ENCODE data around the gene BTBD2.
"Not testable (repeated sequence)": the region's sequence is repeated elsewhere in the genome, so short reads cannot be mapped to it uniquely, and the experiment has no call there.

Gene BTBD2

DNA sequence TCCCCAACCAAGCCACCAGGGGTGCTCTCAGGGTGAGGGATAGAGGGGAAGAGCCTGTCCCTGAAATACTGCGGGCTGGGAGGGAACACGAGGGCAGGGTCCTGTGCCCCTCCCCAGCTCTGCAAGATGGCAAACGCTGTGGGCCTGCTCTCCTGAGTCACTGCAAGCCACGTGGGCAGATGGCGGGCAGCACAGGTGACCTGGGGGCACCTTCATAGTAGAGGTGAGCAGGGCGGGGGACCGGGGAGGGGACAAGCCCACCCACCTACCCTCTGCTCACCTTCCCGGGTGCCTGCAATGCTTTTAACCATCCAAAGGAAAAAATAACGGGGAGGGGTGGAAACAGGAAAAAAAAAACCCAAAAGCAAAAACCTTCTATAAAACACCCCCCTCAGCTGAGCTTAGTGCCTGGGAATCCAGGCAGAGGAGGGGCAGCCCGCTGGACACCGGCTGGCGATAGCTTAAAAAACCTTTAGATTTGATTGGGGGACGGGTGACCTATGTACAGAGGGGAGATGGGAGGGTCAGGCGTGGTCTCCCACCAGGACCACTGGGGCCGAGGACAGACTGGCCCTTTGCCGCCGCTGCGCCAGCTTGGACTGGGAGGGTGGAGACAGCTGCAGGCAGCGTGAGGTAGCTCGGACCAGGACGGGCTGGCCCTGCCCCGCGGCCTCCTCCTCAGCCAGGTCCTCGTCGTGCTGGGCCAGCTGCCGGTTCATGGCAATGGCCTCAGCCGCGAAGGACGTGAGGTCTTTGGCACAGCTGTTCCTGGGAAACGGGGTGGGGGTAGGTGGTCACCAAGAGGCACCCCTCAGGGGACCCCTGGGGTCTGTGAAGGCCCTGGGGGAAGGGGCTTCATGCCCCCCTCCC, 23.8 kb upstream of the BTBD2 start:
- Histone ChIP-seq H3K9me3 (ENCODE audit: control insufficient read depth, insufficient read depth, low read length) (no peaks in the 10 kb centered on the region; the same call in 1 of the 2 replicates), H3K4me1 (ENCODE audit: insufficient read depth, low read length) (peaks cover 6% of the 10 kb centered on the region; the same call in 1 of the 2 replicates), H3K9ac (ENCODE audit: low read depth, low read length) (no peak overlapping the region), H3K36me3 (ENCODE audit: insufficient read depth, low read length) (peaks cover 7% of the 10 kb centered on the region)

GRCh38 chr19:2038284-2039088, 23.0 kb upstream of the BTBD2 start:
- Histone ChIP-seq H3K9ac (ENCODE audit: low read depth, low read length) (no peak overlapping the region), H3K9me3 (ENCODE audit: control insufficient read depth, insufficient read depth, low read length) (no peaks in the 10 kb centered on the region; the same call in 1 of the 2 replicates), H3K36me3 (ENCODE audit: insufficient read depth, low read length) (peaks cover 7% of the 10 kb centered on the region), H3K4me1 (ENCODE audit: insufficient read depth, low read length) (peaks cover 6% of the 10 kb centered on the region; the same call in 1 of the 2 replicates)

- Histone ChIP-seq H3K4me1 (ENCODE audit: insufficient read depth, low read length) (peaks cover 6% of the 10 kb centered on the region; the same call in 1 of the 2 replicates), H3K9me3 (ENCODE audit: control insufficient read depth, insufficient read depth, low read length) (no peaks in the 10 kb centered on the region; the same call in 1 of the 2 replicates), H3K36me3 (ENCODE audit: insufficient read depth, low read length) (peaks cover 7% of the 10 kb centered on the region), H3K9ac (ENCODE audit: low read depth, low read length) (no peak overlapping the region)
These were observed 22.2 kb upstream of the BTBD2 start for GRCh38 chr19:2037651-2038255.

- Histone ChIP-seq H3K9ac (ENCODE audit: low read depth, low read length) (no peak overlapping the region), H3K4me1 (ENCODE audit: insufficient read depth, low read length) (peaks cover 7% of the 10 kb centered on the region; the same call in 1 of the 2 replicates), H3K9me3 (ENCODE audit: control insufficient read depth, insufficient read depth, low read length) (no peaks in the 10 kb centered on the region; the same call in 1 of the 2 replicates), H3K36me3 (ENCODE audit: insufficient read depth, low read length) (peaks cover 6% of the 10 kb centered on the region)
These were observed 20.9 kb upstream of the BTBD2 start for GRCh38 chr19:2036424-2036823.

DNA sequence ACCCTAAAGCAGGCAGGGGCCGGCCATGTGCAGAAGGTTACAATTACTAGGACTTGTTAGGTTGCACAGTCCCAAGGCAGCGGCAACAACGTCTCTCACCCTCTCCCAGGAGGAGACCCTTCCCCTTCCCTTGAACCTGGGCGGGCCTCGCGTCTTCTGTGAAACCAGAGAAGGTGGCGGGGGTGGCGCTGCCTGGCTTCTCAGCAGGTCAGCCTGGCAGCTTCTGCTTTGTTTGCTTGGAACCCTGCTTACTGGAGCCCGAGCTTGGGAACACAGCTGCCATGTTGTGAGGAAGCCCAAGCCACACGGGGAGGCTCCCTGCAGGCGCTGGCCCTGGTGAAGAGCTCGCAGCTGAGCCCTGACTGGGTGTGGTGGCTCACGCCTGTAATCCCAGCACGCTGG, 20.1 kb upstream of the BTBD2 start:
- Histone ChIP-seq H3K9ac (ENCODE audit: low read depth, low read length) (no peak overlapping the region; the same call in 1 of the 2 replicates), H3K36me3 (ENCODE audit: insufficient read depth, low read length) (no peaks in the 10 kb centered on the region), H3K9me3 (ENCODE audit: control insufficient read depth, insufficient read depth, low read length) (no peaks in the 10 kb centered on the region; the same call in 1 of the 2 replicates), H3K4me1 (ENCODE audit: insufficient read depth, low read length) (peaks cover 7% of the 10 kb centered on the region; the same call in 1 of the 2 replicates)

GRCh38 chr19:2034729-2035589, 19.4 kb upstream of the BTBD2 start:
- no peaks in the 10 kb centered on the region; the same call in 1 of the 2 replicates for H3K9me3 ChIP-seq (ENCODE audit: control insufficient read depth, insufficient read depth, low read length)
- peak overlapping the region; percentile 52; the same call in 1 of the 2 replicates for H3K9ac ChIP-seq (ENCODE audit: low read depth, low read length)
- H3K4me1 ChIP-seq (ENCODE audit: insufficient read depth, low read length), result peaks cover 7% of the 10 kb centered on the region; the same call in 1 of the 2 replicates
- H3K36me3 ChIP-seq (ENCODE audit: insufficient read depth, low read length), result no peaks in the 10 kb centered on the region

GRCh38 chr19:2034253-2034652, 18.7 kb upstream of the BTBD2 start:
- not testable (repeated sequence) for H3K36me3 ChIP-seq (ENCODE audit: insufficient read depth, low read length); H3K9me3 ChIP-seq (ENCODE audit: control insufficient read depth, insufficient read depth, low read length); H3K4me1 ChIP-seq (ENCODE audit: insufficient read depth, low read length)
- H3K9ac ChIP-seq (ENCODE audit: low read depth, low read length), result peak overlapping the region; percentile 52; the same call in 1 of the 2 replicates

DNA sequence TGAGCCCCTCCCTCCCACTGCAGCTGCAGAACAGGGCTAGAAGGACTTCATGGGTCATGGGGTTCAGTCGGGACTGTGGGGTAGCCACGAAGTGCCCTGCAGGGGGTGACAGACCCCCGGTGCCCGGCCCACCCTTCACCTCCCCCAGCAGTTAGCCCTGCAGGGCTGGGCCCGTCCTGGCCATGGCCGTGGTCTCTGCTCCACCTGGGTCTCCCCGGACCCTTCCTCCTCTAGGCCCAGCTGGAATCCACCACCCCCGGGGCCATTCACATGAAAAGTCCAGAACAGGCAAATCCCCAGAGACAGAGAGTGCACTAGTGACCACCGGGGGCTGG, 18.3 kb upstream of the BTBD2 start:
- no peak overlapping the region for H3K9ac ChIP-seq (ENCODE audit: low read depth, low read length)

DNA sequence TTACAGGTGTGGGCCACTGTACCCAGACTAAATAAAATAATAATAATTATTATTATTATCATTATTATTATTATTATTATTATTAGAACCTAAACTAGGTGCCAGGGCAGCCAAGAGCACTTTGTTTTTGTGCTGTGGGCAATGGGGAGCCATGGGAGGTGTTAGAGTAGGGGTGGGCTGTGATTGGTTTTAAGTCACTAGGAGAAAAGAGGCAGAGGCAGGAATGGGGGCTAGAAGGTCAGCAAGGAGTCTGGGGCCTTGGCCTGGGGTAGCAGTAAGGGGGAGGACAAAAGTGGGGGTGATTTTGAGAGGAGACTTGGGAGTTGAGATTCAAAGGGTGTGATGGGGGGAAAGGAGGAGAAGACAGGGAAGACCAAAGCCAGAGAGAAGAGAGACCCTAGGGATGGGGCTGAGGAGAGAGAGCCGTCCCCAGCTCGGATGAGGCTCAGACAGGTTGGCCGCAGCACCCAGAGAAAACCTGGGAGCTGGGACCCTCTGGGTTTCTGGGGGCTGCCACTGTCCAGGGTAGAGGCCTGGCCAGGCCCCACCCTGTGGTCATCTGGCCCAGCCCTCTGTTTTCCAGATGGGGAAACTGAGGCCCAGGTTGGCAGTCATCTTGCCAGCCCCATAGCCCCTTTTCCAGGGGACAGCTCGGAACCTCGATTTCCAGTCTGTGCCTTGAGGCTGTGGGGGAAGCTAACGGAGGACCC, 17.8 kb upstream of the BTBD2 start:
- H3K9ac ChIP-seq (ENCODE audit: low read depth, low read length), result no peak overlapping the region
- no peaks in the 10 kb centered on the region for H3K36me3 ChIP-seq (ENCODE audit: insufficient read depth, low read length)
- peaks cover 7% of the 10 kb centered on the region; the same call in 1 of the 2 replicates for H3K4me1 ChIP-seq (ENCODE audit: insufficient read depth, low read length)
- H3K9me3 ChIP-seq (ENCODE audit: control insufficient read depth, insufficient read depth, low read length), result no peaks in the 10 kb centered on the region; the same call in 1 of the 2 replicates

More for the DNA sequence above, 18.3 kb upstream of the BTBD2 start:
- Histone ChIP-seq H3K9me3 (ENCODE audit: control insufficient read depth, insufficient read depth, low read length) (no peaks in the 10 kb centered on the region; the same call in 1 of the 2 replicates), H3K36me3 (ENCODE audit: insufficient read depth, low read length) (no peaks in the 10 kb centered on the region), H3K4me1 (ENCODE audit: insufficient read depth, low read length) (peaks cover 7% of the 10 kb centered on the region; the same call in 1 of the 2 replicates)

DNA sequence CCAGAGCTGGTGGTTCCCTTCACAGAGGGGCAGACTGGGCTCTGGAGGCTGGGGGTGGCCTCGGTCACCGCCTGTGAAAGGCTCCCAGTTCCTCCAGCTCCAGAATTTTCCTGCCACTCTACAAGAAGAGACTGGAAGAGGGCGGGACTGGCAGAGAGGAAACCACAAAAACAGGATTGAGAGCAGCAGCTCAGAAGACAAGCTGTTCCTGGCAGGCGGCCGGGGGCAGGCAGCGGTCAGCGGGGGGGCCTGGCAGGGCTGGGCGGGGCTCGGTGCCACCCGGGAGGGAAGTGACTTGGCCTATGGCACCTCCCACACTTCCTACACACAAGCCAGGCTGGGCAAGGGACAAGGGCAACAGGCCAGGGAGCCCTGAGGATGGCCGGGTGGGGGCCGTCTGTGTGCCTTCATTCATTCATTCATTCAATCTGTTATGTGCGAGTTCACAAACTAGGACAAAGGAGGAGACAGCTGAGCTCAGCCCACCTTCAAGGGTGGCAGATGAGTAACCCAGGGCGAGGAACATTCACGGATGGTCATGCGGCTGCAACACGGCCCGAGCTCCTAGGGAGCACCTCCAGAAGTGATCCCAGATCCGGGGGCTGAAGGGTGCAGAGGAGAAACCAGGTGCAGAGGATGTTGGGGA, 16.9 kb upstream of the BTBD2 start:
- Histone ChIP-seq H3K4me1 (ENCODE audit: insufficient read depth, low read length) (peaks cover 7% of the 10 kb centered on the region; the same call in 1 of the 2 replicates), H3K9me3 (ENCODE audit: control insufficient read depth, insufficient read depth, low read length) (no peaks in the 10 kb centered on the region; the same call in 1 of the 2 replicates), H3K36me3 (ENCODE audit: insufficient read depth, low read length) (no peaks in the 10 kb centered on the region), H3K9ac (ENCODE audit: low read depth, low read length) (no peak overlapping the region)

- Histone ChIP-seq H3K36me3 (ENCODE audit: insufficient read depth, low read length) (no peaks in the 10 kb centered on the region), H3K4me1 (ENCODE audit: insufficient read depth, low read length) (peaks cover 4% of the 10 kb centered on the region; the same call in 1 of the 2 replicates)
These were observed 11.8 kb upstream of the BTBD2 start for GRCh38 chr19:2027361-2027760.

GRCh38 chr19:2026770-2027169, 11.3 kb upstream of the BTBD2 start:
- Histone ChIP-seq H3K4me1 (ENCODE audit: insufficient read depth, low read length) (no peaks in the 10 kb centered on the region), H3K36me3 (ENCODE audit: insufficient read depth, low read length) (no peaks in the 10 kb centered on the region), H3K9me3 (ENCODE audit: control insufficient read depth, insufficient read depth, low read length) (peaks cover 3% of the 10 kb centered on the region; the same call in 1 of the 2 replicates), H3K9ac (ENCODE audit: low read depth, low read length) (no peak overlapping the region)

More at GRCh38 chr19:2027361-2027760, 11.8 kb upstream of the BTBD2 start:
- H3K9me3 ChIP-seq (ENCODE audit: control insufficient read depth, insufficient read depth, low read length), result peaks cover 3% of the 10 kb centered on the region; the same call in 1 of the 2 replicates
- H3K9ac ChIP-seq (ENCODE audit: low read depth, low read length), result no peak overlapping the region

Measured in ES-I3 (cell line).